Measurements from ENCODE around the gene CCSER1.

Gene CCSER1

DNA sequence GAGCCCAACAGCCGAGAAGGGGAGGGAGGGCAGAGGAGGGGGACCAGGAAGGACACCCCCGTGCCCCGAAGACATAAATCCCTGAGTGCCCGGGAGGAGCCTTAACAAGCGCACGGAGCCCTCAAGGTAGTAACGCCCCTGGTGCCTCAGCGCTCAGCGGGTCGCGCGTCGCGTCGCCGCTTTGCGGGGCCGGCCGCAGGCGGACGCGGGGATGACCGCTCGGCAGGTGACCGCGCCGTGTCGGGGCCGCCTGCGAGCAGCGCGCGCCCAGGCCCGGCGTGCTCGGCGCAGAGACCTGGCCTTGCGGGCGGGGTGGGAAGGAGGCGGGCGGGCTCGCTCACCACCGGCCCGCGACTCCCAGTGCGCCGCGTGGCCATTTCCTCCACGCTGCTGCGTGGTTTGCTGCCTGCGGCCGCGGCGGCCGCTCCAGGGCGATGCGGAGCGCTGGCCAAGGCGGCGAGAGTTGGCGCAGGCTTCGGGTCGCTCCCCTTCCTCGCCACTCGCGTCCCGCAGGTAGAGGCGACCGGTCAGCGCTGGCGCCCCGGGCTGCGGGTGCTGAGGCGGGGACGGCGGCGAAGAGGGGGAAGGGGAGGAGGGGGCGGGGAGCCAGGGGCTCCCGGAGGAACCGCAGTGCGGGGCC is 632 bp downstream of the CCSER1 start:
- no peak for FAIRE-seq
- DNase-seq (ENCODE audit: insufficient read length, low spot score): no peak

DNA sequence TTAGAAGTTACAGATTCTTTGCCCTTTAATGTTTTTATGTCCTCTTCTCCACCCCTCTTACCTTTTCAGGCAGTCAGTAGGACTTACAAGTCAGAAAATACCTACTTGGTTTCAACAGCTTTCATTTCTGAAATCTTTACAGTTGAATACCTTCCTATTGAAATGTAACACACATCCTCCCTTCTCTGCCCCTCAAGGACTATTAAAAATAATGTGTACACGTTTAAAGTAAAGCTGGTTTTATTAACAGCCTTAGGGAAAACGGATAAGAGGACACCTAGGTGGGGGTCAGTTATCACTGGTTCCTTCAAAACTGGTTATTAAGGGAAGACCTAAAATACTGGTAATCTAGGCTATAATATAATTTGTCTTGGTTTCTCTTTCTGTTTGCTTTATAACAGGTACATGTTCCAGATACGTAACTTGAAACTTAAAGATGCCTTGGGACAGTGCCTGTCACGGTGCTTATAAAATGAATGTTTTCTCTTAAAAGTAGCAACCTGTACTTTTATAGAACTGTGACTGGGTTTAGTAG is 1.8 kb downstream of the CCSER1 start:
- peak; percentile 11 for FAIRE-seq
- no peak for DNase-seq (ENCODE audit: insufficient read length, low spot score)

DNA sequence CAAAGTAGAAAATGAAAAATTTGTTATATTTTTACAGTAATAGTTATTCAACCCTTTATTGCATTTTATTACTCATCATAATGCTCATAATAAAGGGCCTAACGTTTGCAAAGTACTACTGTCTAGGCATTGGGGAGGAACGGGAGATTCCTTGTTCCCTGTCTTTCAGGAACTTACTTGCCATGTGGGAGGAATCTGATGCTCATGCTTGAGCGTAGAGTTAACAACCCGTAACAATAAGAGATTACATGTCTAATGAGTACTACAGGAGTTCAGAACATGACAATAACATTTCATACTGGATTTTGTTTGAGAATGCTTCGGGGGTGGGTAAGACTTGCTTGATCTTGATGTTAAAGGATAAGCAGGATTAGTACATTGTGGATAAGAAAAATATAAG is 2.9 kb downstream of the CCSER1 start:
- FAIRE-seq (no peak), DNase-seq (ENCODE audit: insufficient read length, low spot score) (no peak)

DNA sequence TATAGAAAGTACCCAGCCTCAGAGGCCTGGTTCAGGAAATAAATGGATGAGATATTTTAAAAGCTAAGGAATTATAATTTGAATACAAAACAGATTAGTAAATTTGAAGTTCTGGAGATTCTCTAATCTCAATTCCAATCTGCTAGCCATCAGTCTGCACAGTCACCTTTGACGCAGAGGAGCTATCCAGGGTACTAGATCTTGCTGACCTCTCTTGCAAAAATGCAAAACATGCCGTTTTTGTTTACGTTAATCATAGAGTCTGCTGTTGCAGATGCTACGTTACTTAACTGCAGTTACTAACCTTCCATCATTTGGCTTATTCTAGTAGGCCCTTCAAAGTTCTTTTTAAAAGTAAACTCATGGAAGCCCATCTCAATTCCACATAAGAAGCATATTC is 10.4 kb downstream of the CCSER1 start:
- FAIRE-seq: no peak
- DNase-seq (ENCODE audit: insufficient read length, low spot score): no peak

- DNase-seq (ENCODE audit: insufficient read length, low spot score) (no peak), FAIRE-seq (no peak)
Observed at GRCh38 chr4:90142081-90142480, 14.9 kb downstream of the CCSER1 start.

- no peak for DNase-seq (ENCODE audit: insufficient read length, low spot score)
- FAIRE-seq: no peak
Observed at GRCh38 chr4:90145319-90145718, 18.1 kb downstream of the CCSER1 start.

DNA sequence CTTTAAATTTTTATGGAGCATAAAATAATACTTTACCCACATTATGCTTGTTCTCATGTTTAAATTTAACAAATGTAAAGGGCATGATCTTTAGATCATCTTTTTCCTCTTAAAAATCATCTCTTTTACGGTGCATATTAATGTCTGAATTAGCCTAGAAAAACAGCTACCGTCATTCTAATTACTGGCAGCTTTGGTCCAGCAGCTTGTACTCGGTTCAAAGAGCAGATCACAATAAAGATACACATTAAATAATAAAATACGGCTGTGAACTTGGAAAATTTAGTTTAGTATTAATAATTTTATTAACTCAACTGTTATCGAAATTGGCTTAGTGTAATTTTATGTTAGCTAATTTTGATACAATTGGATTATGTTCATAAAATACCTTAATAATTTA is 19.1 kb downstream of the CCSER1 start:
- DNase-seq (ENCODE audit: insufficient read length, low spot score): no peak
- no peak for FAIRE-seq

- FAIRE-seq (no peak), DNase-seq (ENCODE audit: insufficient read length, low spot score) (no peak)
Observed at GRCh38 chr4:90148574-90149148, 21.5 kb downstream of the CCSER1 start.

DNA sequence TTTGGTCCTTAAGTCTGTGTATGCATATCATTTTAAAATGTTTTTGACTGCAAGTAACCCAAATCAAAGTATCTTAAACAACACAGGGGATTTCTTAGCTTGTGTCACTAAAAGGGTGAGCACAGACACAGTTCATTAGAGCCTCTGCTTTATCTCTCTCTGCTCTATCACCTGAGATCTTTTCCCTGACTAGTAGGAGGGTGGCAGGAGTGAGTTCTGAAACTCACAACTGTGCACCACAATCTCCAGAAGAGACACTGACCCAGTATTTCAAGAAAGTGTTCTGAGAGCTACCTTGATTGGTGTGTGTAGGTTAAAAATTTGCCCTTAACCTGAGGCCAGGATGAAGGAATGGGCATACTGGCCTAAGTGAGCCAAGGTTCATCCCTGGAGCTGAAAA is 24.8 kb downstream of the CCSER1 start:
- FAIRE-seq: no peak
- DNase-seq (ENCODE audit: insufficient read length, low spot score): no peak

- no peak for DNase-seq (ENCODE audit: insufficient read length, low spot score)
- FAIRE-seq: no peak
Observed at GRCh38 chr4:90159193-90159592, 32.0 kb downstream of the CCSER1 start.

- no peak for FAIRE-seq
- no peak for DNase-seq (ENCODE audit: insufficient read length, low spot score)
Observed at GRCh38 chr4:90160044-90160443, 32.9 kb downstream of the CCSER1 start.

GRCh38 chr4:90162566-90162965 is 35.4 kb downstream of the CCSER1 start:
- no peak for FAIRE-seq

DNA sequence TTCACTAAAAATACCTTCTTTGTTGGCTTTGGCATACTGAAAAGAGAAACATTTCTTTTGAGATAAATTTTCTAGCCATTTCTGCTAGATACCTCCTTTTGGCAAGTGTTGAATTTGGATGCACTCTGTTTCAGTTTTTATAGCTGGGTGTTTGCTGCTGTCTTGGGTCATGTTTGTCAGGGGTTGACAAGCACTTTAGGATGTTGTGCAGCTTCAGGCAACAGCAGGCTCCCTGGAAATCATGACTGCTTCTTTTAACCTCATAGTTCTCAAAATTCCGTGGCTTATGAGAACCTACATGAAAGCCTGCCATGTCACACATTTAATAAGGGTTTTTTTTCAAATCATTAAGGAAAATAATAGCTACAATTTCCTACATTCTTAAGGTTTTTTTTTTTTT is 36.7 kb downstream of the CCSER1 start:
- DNase-seq (ENCODE audit: insufficient read length, low spot score) (no peak), FAIRE-seq (no peak)

More at GRCh38 chr4:90162566-90162965, 35.4 kb downstream of the CCSER1 start:
- no peak for DNase-seq (ENCODE audit: insufficient read length, low spot score)

- DNase-seq (ENCODE audit: insufficient read length, low spot score): no peak
- FAIRE-seq: no peak
Observed at GRCh38 chr4:90165883-90166282, 38.7 kb downstream of the CCSER1 start.

DNA sequence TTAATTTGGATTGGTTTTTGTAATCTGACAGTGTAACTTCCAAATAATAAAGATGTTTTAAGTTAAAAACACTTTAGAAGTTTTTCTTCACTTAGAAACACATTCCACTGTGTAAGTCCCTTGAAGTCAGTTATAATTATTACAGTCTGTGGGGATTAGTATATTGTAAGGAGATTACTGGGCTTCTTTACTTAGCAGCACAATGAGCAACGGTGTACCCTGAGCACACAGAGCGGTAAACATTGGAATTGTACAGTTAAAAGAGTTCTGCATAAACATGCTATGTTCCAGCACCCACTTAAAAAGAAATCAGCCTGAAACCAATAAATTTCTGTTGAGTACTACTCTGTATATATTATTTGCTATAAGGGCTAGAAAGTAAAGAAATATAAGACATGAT is 44.3 kb downstream of the CCSER1 start:
- no peak for DNase-seq (ENCODE audit: insufficient read length, low spot score)
- FAIRE-seq: no peak

- DNase-seq (ENCODE audit: insufficient read length, low spot score) (no peak), FAIRE-seq (no peak)
Observed at GRCh38 chr4:90174621-90175023, 47.4 kb downstream of the CCSER1 start.

DNA sequence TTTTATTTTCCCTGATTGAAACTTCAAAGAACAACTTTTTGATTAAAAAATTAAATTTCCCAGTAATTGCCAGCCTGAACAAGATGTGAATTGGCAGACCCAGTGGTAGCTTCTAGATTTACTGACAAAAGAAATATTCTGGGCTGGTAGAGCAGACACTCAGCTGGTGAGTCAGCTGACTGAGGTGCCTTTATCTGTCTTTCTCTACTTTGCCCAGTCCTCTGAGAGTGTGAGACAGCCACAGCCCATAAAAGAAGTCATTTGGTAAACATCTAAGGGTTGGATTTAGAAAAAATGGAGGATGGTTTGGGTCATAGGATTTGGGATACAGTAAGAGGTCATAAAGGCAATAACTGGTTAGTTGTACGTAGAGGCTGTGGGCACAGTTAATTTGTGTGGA is 54.5 kb downstream of the CCSER1 start:
- FAIRE-seq (no peak), DNase-seq (ENCODE audit: insufficient read length, low spot score) (no peak)

DNA sequence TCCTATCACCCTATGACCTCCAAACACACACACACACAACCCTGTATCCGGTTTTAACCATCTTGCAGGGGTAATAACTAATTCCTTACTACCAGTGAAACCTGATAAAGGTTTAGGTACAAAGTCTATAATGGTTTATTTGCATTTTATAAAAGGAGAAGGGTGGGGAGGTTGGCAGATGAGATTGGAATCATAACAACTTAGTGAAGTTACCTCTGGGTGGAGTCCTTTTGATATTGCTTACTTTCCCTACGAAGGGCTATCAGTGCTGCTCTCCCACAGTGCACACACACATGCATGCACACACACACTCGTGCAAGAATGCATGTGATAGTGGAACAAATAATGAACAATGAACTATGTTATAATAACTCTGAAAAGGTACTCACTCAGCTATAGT is 56.1 kb downstream of the CCSER1 start:
- FAIRE-seq: no peak

GRCh38 chr4:90184560-90184959 is 57.4 kb downstream of the CCSER1 start:
- FAIRE-seq: no peak
- DNase-seq (ENCODE audit: insufficient read length, low spot score): no peak

More for the DNA sequence above, 56.1 kb downstream of the CCSER1 start:
- no peak for DNase-seq (ENCODE audit: insufficient read length, low spot score)

DNA sequence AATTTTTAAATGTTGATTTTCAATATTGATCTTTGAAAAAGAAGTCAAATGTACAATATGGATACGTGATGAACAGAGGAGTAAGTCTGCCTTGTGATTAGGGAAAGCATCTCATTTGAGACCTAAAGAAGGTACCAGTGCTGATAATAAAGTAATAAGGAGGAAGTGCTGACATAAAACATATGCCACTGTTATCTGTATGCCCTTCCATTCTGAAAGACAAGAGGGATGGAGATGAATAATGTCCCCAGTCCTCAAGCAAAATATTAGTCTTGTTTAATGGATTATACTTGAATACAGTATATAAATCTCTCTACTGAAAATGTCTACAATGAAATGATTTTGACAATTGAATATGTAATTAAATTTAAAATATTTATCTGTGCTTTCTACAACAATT is 58.2 kb downstream of the CCSER1 start:
- no peak for DNase-seq (ENCODE audit: insufficient read length, low spot score)
- no peak for FAIRE-seq

DNA sequence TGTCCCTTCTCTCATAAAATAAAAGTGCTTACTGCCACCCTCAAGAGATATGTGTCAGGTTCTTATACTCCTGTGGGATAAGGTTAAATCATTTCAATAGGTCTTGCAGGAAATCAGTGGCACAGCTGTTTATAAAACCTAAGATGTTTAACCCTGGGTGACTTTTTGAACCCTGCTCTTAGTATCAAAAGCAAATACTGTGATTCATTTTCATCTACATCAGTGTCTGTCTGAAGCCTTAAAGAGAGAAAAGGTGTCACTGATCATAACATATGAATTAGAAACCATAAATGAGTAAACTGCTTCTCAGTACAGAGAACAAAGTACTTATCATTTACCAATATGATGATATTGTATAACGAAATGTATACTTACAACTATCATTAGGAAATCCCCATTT is 59.0 kb downstream of the CCSER1 start:
- FAIRE-seq (no peak), DNase-seq (ENCODE audit: insufficient read length, low spot score) (no peak)

- no peak for DNase-seq (ENCODE audit: insufficient read length, low spot score)
- no peak for FAIRE-seq
Observed at GRCh38 chr4:90187148-90187884, 60.1 kb downstream of the CCSER1 start.
